Natural killer cell (primary cell): Measurements from ENCODE around the gene ZNF605. TPM values are rescaled to one million over a fixed set of nuclear protein-coding genes. Genes with fewer than 3 reads are reported as not detected.

ENCODE experiments used
- ATAC-seq, 3 donors: fragments of 150-1000 bp in 2 of 3; fragments of 200-7000 bp in 1 of 3; cut with Tn5 transposase; 1 replicate in 1 of 3; 2 replicates in 2 of 3; pipeline ENCODE4 v1.10.0; 2021; ENCODE audit warnings: mild to moderate bottlenecking in 2 of 3, moderate library complexity in 2 of 3
- DNase-seq, 2 donors: peaks; one replicate each; pipeline versions ENCODE4 v3.0.0 to v3.0.0-alpha.2; 2013 to 2021; ENCODE audit warnings: mixed read lengths in 1 of 2
- H3K27ac ChIP-seq: one replicate; pipeline ENCODE4 v1.5.1; 2013; ENCODE audit warnings: mild to moderate bottlenecking, low read length
- H3K27me3 ChIP-seq: one replicate; pipeline ENCODE4 v1.6.1; 2013; ENCODE audit warnings: low read length; ENCODE audit not compliant: control insufficient read depth, insufficient read depth
- H3K36me3 ChIP-seq: one replicate; pipeline ENCODE4 v1.6.1; 2013; ENCODE audit warnings: low read length; ENCODE audit not compliant: control insufficient read depth, insufficient read depth
- H3K4me1 ChIP-seq: one replicate; pipeline ENCODE4 v1.6.1; 2013; ENCODE audit warnings: low read length; ENCODE audit not compliant: control insufficient read depth, insufficient read depth
- H3K4me3 ChIP-seq: one replicate; pipeline ENCODE4 v1.5.1; 2013; ENCODE audit warnings: low read length
- H3K9me3 ChIP-seq: one replicate; pipeline ENCODE4 v1.6.1; 2013; ENCODE audit warnings: low read length; ENCODE audit not compliant: control insufficient read depth, insufficient read depth
- H3K27ac Mint-ChIP-seq, 2 donors: one replicate each; pipeline ENCODE4 v1.8.0; 2022; ENCODE audit warnings: mild to moderate bottlenecking in 2 of 2, mixed read lengths in 2 of 2, moderate library complexity in 1 of 2
- H3K27me3 Mint-ChIP-seq, 2 donors: one replicate each; pipeline ENCODE4 v1.8.0; 2022; ENCODE audit warnings: low read depth in 2 of 2, mixed read lengths in 2 of 2
- H3K36me3 Mint-ChIP-seq: one replicate; pipeline ENCODE4 v1.8.0; 2022; ENCODE audit warnings: mixed read lengths
- H3K4me1 Mint-ChIP-seq, 2 donors: one replicate each; pipeline ENCODE4 v1.8.0; 2022; ENCODE audit warnings: mixed read lengths in 2 of 2
- H3K4me3 Mint-ChIP-seq: one replicate; pipeline ENCODE4 v1.8.0; 2022; ENCODE audit warnings: mild to moderate bottlenecking, moderate library complexity, mixed read lengths
- H3K9me3 Mint-ChIP-seq, 2 donors: one replicate each; pipeline ENCODE4 v1.8.0; 2022; ENCODE audit warnings: mixed read lengths in 2 of 2
- WGBS: methylation state at CpG from one replicate; pipeline ENCODE4 v1.1.7; 2013; ENCODE audit warnings: missing lambda C conversion rate; ENCODE audit not compliant: insufficient coverage; 5-methylcytosine and 5-hydroxymethylcytosine counted together
- intact Hi-C: fragments of 100-400 bp; cut with micrococcal nuclease; formaldehyde crosslinking; loops from one replicate; pipeline ENCODE4 v1.14.2; 2022
- total RNA-seq, 4 donors: library from RNA; stranded (reverse); fragments of 120-200 nt in 1 of 4; gene quantifications; one replicate each; pipeline versions ENCODE4 v1.2.3 to v1.2.4, GENCODE V29; 2013 to 2022
- TF ChIP-seq, protein P1 (sequence below): fragments of 200-600 bp; IDR thresholded peaks from one replicate; pipeline ENCODE4 v1.8.0; 2022; ENCODE audit warnings: antibody characterized with exemption

Gene ZNF605
- total RNA-seq, 3 donors from 2014 or later (not counting 1 experiment from before 2014, with no cell fraction given): 6.0 to 15.8 (median 7.6) TPM

DNA sequence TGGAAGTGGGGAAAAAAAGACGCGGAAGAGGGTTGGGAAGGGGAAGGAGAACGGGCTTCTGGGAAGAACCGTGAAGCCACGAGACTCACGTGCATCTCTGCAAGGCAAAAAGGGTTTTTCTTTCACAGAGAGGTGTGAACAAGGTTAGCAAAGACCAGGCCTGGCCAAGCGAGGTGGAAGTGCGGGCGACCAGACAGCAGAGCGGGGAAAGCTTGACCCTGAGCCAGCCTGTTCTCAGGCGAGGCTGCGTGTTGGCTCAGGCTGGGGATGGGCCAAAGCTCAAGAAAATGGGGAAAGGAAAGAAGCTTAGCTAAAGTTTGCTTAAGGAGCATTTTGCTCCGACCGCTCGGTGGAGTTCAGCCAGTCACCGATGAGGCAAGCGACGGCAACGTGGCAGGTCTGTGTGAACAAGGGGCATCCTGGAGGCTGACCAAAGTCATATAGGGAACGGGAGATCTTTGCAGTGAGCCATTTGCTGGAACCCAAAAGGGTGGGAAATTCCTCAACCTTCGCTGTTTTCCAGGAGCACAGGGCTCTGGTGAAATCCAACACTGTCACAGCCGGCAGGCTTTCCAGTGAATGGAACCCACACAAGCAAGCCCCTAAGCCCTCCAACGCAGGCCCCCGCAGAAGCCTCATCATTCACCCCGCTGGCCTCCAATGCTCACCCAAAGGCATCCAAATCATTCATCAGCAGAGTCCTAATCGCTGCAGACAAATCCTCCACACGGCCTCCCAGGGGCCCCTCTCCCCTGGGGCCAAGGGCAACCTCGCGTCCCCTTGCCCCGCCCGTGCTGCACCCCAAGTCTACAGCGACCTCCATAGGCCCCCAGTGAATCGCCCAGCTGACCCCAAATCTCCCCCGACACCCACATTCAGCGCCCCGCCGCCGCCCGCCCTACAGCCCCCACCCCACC, 754 bp downstream of the ZNF605 start:
- Histone ChIP-seq H3K36me3 (no peaks in the 10 kb centered on the region), H3K9me3 (peaks cover 6% of the 10 kb centered on the region), H3K4me3 (peak overlapping the region; percentile 92), H3K27ac (peak overlapping the region; percentile 65), H3K27me3 (no peaks in the 10 kb centered on the region), H3K4me1 (peaks cover 27% of the 10 kb centered on the region)
- intact Hi-C loops: loop anchor here (1.0 to 2.0 kb wide), 4 partner anchors 31 to 125 kb away; partner anchors contain the start of genes ZNF140, ZNF26 and ZNF84
- TF ChIP-seq, protein P1, sequence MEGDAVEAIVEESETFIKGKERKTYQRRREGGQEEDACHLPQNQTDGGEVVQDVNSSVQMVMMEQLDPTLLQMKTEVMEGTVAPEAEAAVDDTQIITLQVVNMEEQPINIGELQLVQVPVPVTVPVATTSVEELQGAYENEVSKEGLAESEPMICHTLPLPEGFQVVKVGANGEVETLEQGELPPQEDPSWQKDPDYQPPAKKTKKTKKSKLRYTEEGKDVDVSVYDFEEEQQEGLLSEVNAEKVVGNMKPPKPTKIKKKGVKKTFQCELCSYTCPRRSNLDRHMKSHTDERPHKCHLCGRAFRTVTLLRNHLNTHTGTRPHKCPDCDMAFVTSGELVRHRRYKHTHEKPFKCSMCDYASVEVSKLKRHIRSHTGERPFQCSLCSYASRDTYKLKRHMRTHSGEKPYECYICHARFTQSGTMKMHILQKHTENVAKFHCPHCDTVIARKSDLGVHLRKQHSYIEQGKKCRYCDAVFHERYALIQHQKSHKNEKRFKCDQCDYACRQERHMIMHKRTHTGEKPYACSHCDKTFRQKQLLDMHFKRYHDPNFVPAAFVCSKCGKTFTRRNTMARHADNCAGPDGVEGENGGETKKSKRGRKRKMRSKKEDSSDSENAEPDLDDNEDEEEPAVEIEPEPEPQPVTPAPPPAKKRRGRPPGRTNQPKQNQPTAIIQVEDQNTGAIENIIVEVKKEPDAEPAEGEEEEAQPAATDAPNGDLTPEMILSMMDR: no peak
- no peaks in the 10 kb centered on the region for H3K36me3 Mint-ChIP-seq
- peak overlapping the region; percentile 87 to 94 for H3K27ac Mint-ChIP-seq
- H3K9me3 Mint-ChIP-seq: peaks cover 0 to 3% of the 10 kb centered on the region in 2 donors
- WGBS: 47% methylated on average over 33 of the region's 39 CpGs
- H3K27me3 Mint-ChIP-seq: no peaks in the 10 kb centered on the region
- DNase-seq: peak in 1 of 2 donors; percentile 7
- H3K4me1 Mint-ChIP-seq: peaks cover 15 to 39% of the 10 kb centered on the region in 2 donors
- peak overlapping the region; percentile 79 for H3K4me3 Mint-ChIP-seq
- ATAC-seq: peak in 2 of 3 donors; percentile 33 to 45

DNA sequence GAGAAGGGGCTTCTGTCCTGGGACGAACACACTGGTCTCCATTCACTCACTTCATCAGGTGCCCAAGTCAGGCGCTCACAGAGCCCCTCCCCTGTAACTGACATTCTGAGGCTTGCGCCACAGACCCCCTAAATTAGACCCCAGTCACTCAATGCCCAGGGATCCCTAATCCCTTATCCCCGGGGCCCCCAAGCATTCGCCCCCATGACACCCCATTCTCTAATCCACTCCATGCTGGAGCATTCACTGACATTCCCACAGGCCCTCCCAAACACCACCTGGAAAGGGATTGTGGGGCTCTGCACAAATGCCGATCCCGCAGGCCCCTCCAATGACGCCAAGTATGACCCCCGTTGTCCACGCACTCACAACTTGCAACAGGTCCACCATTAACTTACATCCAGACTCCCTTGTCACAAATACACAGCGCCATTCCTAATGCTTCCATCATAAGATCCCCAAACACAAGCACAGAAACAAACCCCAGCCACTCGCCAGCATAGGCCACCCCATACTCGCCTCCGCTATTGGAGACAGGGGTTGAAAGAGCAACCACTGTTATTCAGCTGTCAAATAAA, 1.5 kb downstream of the ZNF605 start:
- intact Hi-C loops: no loop called here
- peaks cover 27% of the 10 kb centered on the region for H3K4me1 ChIP-seq
- peak overlapping the region; percentile 79 for H3K4me3 Mint-ChIP-seq
- peaks cover 14% of the 10 kb centered on the region for H3K9me3 ChIP-seq
- H3K36me3 ChIP-seq: no peaks in the 10 kb centered on the region
- no peaks in the 10 kb centered on the region for H3K36me3 Mint-ChIP-seq
- WGBS: 97% methylated on average over 13 of the region's 14 CpGs
- DNase-seq (peak in 1 of 2 donors; percentile 11), ATAC-seq (no peak)
- no peaks in the 10 kb centered on the region for H3K27me3 ChIP-seq
- H3K27me3 Mint-ChIP-seq: no peaks in the 10 kb centered on the region
- peaks cover 15 to 40% of the 10 kb centered on the region in 2 donors for H3K4me1 Mint-ChIP-seq
- peak overlapping the region; percentile 87 to 94 for H3K27ac Mint-ChIP-seq
- no peak overlapping the region for H3K27ac ChIP-seq
- peaks cover 0 to 4% of the 10 kb centered on the region in 2 donors for H3K9me3 Mint-ChIP-seq
- TF ChIP-seq, protein P1: no peak
- H3K4me3 ChIP-seq: no peak overlapping the region

- TF ChIP-seq, protein P1: no peak
- Histone ChIP-seq H3K4me1 (peaks cover 27% of the 10 kb centered on the region), H3K4me3 (no peak overlapping the region), H3K36me3 (no peaks in the 10 kb centered on the region), H3K27me3 (no peaks in the 10 kb centered on the region), H3K9me3 (peaks cover 22% of the 10 kb centered on the region), H3K27ac (no peak overlapping the region)
- Mint-ChIP-seq H3K9me3 (peaks cover 0 to 8% of the 10 kb centered on the region in 2 donors), H3K27ac (peak overlapping the region; percentile 6 to 94), H3K36me3 (no peaks in the 10 kb centered on the region), H3K4me3 (no peak overlapping the region), H3K27me3 (no peaks in the 10 kb centered on the region), H3K4me1 (peaks cover 15 to 45% of the 10 kb centered on the region in 2 donors)
- ATAC-seq: no peak
- intact Hi-C loops: no loop called here
- DNase-seq: no peak
- WGBS: 98% methylated on average over 7 of the region's 7 CpGs
These were observed 2.3 kb downstream of the ZNF605 start for GRCh38 chr12:132953771-132954170.
